ENCODE results near the gene SCG5.

Gene SCG5

DNA sequence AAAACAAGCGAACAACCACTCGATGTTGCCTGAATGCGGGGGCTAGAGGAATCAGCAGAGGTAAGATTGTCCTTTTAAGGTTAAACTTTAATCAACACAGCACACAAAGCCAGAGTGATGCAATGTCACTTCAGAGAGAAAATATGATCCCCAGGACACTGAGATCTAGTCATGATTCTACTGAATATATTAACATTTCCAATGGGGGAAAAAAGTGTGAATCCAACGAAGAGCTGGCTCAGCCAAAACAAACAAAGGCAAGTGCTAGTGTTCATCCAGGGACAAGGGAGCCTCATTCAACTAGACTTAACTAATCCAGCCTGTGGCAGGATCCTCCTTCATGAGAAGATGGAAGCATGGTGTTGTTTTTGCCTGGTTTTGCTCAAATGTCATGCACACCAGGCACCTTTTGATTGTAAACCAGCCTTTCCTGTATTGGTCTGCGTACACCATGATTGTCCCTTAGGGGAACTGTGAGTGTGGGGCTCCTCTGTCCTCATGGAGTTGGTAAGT is 35.8 kb downstream of the SCG5 start:
- Histone ChIP-seq H3K9ac (ENCODE audit: low read depth, low read length, poor library complexity, severe bottlenecking) (no peak overlapping the region), H3K4me3 (ENCODE audit: low read length, poor library complexity, severe bottlenecking) (no peak overlapping the region), H4K20me1 (ENCODE audit: insufficient read depth, low read length, poor library complexity, severe bottlenecking) (no peaks in the 10 kb centered on the region), H3K4me1 (ENCODE audit: insufficient read depth, low read length, poor library complexity, severe bottlenecking) (no peaks in the 10 kb centered on the region), H3K9me2 (replicated peaks; ENCODE audit: low read depth, low read length) (no peaks in the 10 kb centered on the region), H3K79me2 (ENCODE audit: insufficient read depth, low read length) (no peaks in the 10 kb centered on the region), H3F3A (ENCODE audit: low read depth) (no peaks in the 10 kb centered on the region), H3K9me3 (ENCODE audit: insufficient read depth, low read depth, low read length) (no peaks in the 10 kb centered on the region), H3K27me3 (ENCODE audit: insufficient read depth, low read length, poor library complexity, severe bottlenecking) (no peaks in the 10 kb centered on the region), H3K4me2 (ENCODE audit: low read depth, low read length, poor library complexity, severe bottlenecking) (no peak overlapping the region), H3K36me3 (ENCODE audit: insufficient read depth, low read length) (no peaks in the 10 kb centered on the region), H2AFZ (ENCODE audit: low read length) (no peak overlapping the region)
- no peak for TF ChIP-seq EZH2phosphoT487 (IDR thresholded peaks at IDR 0.05; ENCODE audit: borderline replicate concordance)
- TF ChIP-seq, protein P1, sequence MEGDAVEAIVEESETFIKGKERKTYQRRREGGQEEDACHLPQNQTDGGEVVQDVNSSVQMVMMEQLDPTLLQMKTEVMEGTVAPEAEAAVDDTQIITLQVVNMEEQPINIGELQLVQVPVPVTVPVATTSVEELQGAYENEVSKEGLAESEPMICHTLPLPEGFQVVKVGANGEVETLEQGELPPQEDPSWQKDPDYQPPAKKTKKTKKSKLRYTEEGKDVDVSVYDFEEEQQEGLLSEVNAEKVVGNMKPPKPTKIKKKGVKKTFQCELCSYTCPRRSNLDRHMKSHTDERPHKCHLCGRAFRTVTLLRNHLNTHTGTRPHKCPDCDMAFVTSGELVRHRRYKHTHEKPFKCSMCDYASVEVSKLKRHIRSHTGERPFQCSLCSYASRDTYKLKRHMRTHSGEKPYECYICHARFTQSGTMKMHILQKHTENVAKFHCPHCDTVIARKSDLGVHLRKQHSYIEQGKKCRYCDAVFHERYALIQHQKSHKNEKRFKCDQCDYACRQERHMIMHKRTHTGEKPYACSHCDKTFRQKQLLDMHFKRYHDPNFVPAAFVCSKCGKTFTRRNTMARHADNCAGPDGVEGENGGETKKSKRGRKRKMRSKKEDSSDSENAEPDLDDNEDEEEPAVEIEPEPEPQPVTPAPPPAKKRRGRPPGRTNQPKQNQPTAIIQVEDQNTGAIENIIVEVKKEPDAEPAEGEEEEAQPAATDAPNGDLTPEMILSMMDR (conservative IDR thresholded peaks at IDR 0.05; ENCODE audit: low read length): no peak

DNA sequence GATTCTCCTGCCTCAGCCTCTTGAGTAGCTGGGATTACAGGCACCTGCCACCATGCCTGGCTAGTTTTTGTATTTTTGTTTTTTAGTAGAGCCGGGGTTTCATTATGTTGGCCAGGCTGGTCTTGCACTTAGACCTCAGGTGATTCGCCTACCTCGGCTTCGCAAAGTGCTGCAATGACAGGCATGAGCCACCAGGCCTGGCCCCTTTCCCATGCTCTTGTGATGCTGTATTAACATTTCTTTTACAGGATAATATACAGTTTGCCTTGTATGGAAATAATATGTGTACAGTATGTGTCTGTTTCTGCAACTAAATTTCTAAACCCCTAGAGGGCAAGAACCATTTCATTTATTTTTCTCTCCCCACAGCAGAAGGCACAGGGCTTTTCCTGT is 37.8 kb downstream of the SCG5 start:
- no peak overlapping the region for H3K9ac ChIP-seq (ENCODE audit: low read depth, low read length, poor library complexity, severe bottlenecking)
- H3K36me3 ChIP-seq (ENCODE audit: insufficient read depth, low read length): no peaks in the 10 kb centered on the region
- H4K20me1 ChIP-seq (ENCODE audit: insufficient read depth, low read length, poor library complexity, severe bottlenecking): no peaks in the 10 kb centered on the region
- TF ChIP-seq, protein P1 (conservative IDR thresholded peaks at IDR 0.05; ENCODE audit: low read length): peak; percentile 19; the same call in 1 of the 2 replicates
- TF ChIP-seq EZH2phosphoT487 (IDR thresholded peaks at IDR 0.05; ENCODE audit: borderline replicate concordance): no peak
- no peaks in the 10 kb centered on the region for H3K9me2 ChIP-seq (replicated peaks; ENCODE audit: low read depth, low read length)
- H2AFZ ChIP-seq (ENCODE audit: low read length): no peak overlapping the region
- no peaks in the 10 kb centered on the region for H3K79me2 ChIP-seq (ENCODE audit: insufficient read depth, low read length)
- H3K4me2 ChIP-seq (ENCODE audit: low read depth, low read length, poor library complexity, severe bottlenecking): no peak overlapping the region
- H3K27me3 ChIP-seq (ENCODE audit: insufficient read depth, low read length, poor library complexity, severe bottlenecking): no peaks in the 10 kb centered on the region
- no peaks in the 10 kb centered on the region for H3F3A ChIP-seq (ENCODE audit: low read depth)
- no peaks in the 10 kb centered on the region for H3K9me3 ChIP-seq (ENCODE audit: insufficient read depth, low read depth, low read length)
- no peak overlapping the region for H3K4me3 ChIP-seq (ENCODE audit: low read length, poor library complexity, severe bottlenecking)
- peaks cover 3% of the 10 kb centered on the region for H3K4me1 ChIP-seq (ENCODE audit: insufficient read depth, low read length, poor library complexity, severe bottlenecking)

DNA sequence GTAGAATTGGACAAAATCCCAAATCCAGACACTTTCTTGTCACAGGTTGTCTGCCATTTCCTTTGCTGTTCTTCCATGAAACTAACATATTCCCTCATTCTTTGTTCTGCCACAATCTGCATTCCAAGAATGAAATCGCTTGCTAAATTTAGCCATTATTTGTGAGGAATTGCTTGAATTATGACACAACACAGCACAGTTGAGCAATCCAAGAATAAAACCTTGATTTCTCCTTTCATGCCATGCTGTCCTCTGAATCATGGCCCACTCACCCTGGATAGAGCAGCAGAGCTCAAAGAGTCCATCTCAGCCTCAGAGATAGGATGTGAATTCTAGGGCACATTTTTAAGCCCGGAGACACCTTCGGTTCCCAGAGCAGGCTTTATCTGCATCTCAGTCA is 41.1 kb downstream of the SCG5 start:
- Histone ChIP-seq H3K36me3 (ENCODE audit: insufficient read depth, low read length) (no peaks in the 10 kb centered on the region), H3K79me2 (ENCODE audit: insufficient read depth, low read length) (no peaks in the 10 kb centered on the region), H3K4me1 (ENCODE audit: insufficient read depth, low read length, poor library complexity, severe bottlenecking) (peaks cover 3% of the 10 kb centered on the region), H3K4me2 (ENCODE audit: low read depth, low read length, poor library complexity, severe bottlenecking) (no peak overlapping the region), H2AFZ (ENCODE audit: low read length) (peak overlapping the region; percentile 46; the same call in 1 of the 2 replicates), H3K9ac (ENCODE audit: low read depth, low read length, poor library complexity, severe bottlenecking) (no peak overlapping the region), H3K27me3 (ENCODE audit: insufficient read depth, low read length, poor library complexity, severe bottlenecking) (no peaks in the 10 kb centered on the region), H3F3A (ENCODE audit: low read depth) (no peaks in the 10 kb centered on the region), H3K4me3 (ENCODE audit: low read length, poor library complexity, severe bottlenecking) (no peak overlapping the region), H3K9me3 (ENCODE audit: insufficient read depth, low read depth, low read length) (no peaks in the 10 kb centered on the region), H4K20me1 (ENCODE audit: insufficient read depth, low read length, poor library complexity, severe bottlenecking) (no peaks in the 10 kb centered on the region), H3K9me2 (replicated peaks; ENCODE audit: low read depth, low read length) (no peaks in the 10 kb centered on the region)
- no peak for TF ChIP-seq EZH2phosphoT487 (IDR thresholded peaks at IDR 0.05; ENCODE audit: borderline replicate concordance)
- TF ChIP-seq, protein P1 (conservative IDR thresholded peaks at IDR 0.05; ENCODE audit: low read length): no peak
